MM.1S (cell line): ENCODE data around the gene SPINK1.

Source experiments
- EZH2 ChIP-seq: fragments of 300-600 bp; sonication (generic); optimal IDR thresholded peaks from 2 replicates; pipeline ENCODE3; 2017; ENCODE audit warnings: low read depth, mild to moderate bottlenecking, antibody characterized with exemption, low read length, mixed read lengths
- EZH2phosphoT487 ChIP-seq: fragments of 300-600 bp; sonication (generic); IDR thresholded peaks from 2 replicates; pipeline ENCODE4 v1.6.1; 2018; ENCODE audit warnings: antibody characterized with exemption, low read length
- TF ChIP-seq, protein P1 (sequence below): fragments of 300-600 bp; sonication (generic); IDR thresholded peaks from 2 replicates; pipeline ENCODE4 v1.5.1; 2016; ENCODE audit warnings: antibody characterized with exemption, low read length, mixed read lengths

DNA sequence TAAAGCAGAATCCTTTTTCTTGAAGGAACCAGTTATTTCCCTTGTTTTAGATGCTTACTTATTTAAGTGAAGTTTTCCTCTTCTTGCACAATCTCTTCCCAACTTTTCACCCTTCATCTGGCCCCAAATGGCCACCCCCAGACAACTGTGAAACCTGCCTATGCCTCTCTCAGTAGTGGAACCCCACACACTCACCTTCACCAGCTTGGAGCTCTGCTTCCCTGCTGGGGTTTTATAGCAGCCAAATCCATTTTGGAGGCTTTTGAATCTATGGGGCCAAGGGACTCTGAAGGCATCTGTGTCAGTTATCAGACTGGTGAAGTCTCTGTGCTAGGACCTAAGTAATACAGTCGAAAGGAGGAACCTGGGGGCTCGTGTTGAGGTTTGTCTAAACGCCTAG, 22.9 kb upstream of the SPINK1 start:
- TF ChIP-seq EZH2phosphoT487 (no peak), EZH2 (no peak)
- TF ChIP-seq, protein P1, sequence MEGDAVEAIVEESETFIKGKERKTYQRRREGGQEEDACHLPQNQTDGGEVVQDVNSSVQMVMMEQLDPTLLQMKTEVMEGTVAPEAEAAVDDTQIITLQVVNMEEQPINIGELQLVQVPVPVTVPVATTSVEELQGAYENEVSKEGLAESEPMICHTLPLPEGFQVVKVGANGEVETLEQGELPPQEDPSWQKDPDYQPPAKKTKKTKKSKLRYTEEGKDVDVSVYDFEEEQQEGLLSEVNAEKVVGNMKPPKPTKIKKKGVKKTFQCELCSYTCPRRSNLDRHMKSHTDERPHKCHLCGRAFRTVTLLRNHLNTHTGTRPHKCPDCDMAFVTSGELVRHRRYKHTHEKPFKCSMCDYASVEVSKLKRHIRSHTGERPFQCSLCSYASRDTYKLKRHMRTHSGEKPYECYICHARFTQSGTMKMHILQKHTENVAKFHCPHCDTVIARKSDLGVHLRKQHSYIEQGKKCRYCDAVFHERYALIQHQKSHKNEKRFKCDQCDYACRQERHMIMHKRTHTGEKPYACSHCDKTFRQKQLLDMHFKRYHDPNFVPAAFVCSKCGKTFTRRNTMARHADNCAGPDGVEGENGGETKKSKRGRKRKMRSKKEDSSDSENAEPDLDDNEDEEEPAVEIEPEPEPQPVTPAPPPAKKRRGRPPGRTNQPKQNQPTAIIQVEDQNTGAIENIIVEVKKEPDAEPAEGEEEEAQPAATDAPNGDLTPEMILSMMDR: no peak
